ENCODE results near the gene ETFRF1.

The ETFRF1 gene

DNA sequence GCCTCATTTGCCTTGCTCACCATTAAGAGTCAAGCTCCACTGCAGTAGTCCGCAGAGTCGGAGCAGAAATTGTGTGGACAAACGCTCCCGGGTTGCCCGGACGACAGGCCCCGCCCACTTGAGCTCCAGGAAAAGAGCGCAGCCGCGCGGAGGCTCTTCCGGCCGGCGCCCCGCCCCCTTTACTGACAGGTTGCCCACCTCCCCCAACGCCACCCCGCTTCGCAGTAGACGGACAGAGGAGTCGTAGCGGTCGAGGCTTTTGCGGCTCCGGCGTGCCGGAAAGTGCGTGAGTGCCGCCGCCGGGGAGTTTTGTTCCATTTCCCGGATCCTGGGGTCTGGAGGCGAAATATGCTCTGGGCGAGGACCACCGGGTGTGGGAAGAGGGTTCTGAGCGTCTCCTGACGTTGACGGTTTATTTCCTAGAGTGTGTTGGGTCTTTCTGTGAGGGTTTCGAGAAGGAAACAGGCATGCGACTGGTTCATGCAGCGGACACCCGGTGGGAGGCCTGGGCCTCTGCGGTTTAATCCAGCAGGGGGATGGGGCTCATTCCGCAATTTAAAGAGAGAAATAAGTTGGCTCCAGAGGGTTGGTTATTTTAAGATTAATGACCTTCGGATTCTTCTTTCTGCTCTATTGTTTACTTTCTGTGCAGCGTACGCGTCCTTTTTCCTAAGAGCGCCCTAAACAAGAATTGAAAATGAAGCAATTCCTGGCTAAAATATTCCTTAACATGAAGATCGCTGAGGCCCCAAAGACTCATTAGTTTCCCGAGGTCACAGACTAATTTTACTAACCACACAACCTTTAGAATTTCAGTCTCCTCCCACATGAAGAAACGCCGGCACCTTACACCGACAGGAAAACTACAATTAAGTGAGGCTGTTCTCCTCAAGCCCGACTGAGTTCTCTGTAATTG is at the start of gene ETFRF1, which contains the start of gene DNAI7:
Gene ETFRF1 (plus strand): TSS at position 182 of the 916 bp plus-strand sequence. CDS start 8,720 bp downstream, outside the sequence.
Gene DNAI7 (minus strand): TSS at position 105 of the 916 bp plus-strand sequence. CDS start 82 bp downstream, at position 23.
- peak; percentile 93 for DNase-seq

- no peak for DNase-seq
Observed at GRCh38 chr12:25146686-25147085, 48.4 kb upstream of the ETFRF1 start.

GRCh38 chr12:25151476-25151875 is 43.6 kb upstream of the ETFRF1 start:
- no peak for DNase-seq

DNA sequence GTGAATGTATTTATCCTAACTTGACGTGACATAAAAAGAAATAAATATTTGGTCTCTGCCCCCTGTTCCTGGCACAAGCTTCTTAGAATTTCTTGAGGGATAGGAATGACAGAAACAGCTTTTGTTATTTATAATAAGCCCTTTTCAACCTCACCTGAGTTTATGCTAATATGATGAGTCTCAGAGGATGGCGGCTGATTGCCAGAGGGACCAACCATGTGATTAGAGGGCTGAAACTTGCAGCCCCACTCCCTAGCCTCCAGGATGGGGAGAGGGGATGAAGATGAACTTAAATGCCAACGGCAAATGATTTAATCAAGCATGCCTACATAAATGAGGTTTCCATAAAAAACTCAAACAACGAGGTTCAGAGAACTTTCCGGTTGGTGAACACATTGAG is 43.0 kb upstream of the ETFRF1 start:
- no peak for DNase-seq

DNA sequence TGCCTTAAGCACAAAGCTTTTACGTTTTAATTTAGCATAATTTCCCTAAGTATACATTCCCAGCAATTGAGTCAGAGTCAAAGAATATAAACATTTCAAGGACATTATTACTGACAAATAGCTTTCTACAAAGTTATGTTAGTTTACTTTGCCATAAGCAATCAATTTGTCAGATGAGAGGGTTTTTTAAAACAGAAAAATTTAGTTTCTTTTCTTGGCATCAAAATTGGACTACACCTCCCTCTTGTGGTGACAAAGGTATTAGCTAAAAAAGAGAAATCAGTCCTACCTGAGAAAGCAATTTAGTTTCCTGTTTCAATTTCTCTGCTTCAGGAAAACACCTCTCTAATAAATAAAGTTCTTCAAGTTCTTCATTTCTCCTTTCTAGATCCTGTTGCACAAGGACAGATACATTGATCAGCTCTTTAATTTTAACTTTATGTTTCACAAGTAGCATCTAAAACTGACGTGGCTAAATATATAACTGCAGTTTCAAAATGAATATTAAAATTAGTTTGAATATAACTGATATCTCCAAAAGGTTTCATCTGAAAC is 39.9 kb upstream of the ETFRF1 start:
- peak; percentile 33 for DNase-seq

DNA sequence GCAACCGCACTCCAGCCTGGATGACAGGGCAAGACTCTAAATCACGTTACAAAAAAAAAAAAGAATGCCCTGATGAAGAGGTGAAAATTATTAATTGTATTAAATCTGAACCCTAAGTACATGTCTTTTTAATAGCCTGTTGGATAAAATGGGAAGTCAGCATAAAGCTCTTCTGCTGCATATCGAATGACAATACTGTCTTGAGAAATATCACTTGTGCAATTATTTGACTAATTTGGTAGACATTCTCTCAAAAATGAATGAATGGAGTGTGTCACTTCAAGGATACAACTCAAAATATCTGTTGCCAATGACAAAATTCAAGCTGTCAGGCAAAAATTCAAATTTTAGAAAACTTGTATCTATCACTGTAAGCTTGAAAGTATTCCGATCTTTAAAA is 39.0 kb upstream of the ETFRF1 start:
- no peak for DNase-seq

- no peak for DNase-seq
Observed at GRCh38 chr12:25162866-25163265, 32.2 kb upstream of the ETFRF1 start.

- no peak for DNase-seq
Observed at GRCh38 chr12:25182765-25183164, 12.3 kb upstream of the ETFRF1 start.

- no peak for DNase-seq
Observed at GRCh38 chr12:25184132-25184531, 10.9 kb upstream of the ETFRF1 start.

- DNase-seq = no peak
Observed at GRCh38 chr12:25186038-25186787, 8.8 kb upstream of the ETFRF1 start.

- no peak for DNase-seq
Observed at GRCh38 chr12:25186788-25187402, 8.1 kb upstream of the ETFRF1 start.

DNA sequence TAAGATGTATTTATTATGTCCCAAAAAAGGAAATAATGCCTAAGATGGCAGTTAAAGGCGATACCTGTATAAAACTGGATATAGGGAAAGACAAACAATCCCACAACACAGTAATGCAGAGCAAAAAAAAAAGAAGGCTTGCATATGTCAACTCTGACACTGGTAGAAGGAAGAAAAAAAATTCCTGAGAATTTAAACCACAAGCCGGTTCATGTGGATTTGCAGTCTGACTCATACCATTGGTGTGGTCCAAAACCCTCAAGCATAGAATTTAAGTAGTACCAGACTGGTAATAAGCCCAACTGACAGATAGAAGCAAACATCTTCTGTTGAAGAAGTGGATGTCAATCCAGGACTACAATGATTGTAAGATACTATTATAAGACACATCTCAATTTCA is 7.3 kb upstream of the ETFRF1 start:
- DNase-seq = no peak

- DNase-seq = no peak
Observed at GRCh38 chr12:25189656-25190055, 5.4 kb upstream of the ETFRF1 start.

DNA sequence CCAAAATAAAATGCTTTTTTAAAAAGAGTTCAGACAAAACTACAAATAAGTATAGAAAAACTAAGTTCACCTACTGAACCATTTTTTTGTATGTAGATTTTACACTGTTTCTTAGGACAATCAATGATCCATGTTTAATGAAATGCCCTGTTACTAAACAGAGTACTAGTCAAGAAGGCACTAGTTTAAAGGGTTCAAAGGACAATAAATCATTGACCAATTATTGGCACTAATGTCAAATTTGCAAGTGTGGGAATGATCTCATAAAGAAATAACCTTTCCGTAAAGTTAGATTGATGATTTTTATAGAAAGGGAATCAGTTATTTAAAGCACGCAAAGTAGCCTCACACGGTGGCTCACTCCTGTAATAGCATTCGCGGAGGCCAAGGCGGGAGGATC is 4.2 kb upstream of the ETFRF1 start:
- DNase-seq = no peak

DNA sequence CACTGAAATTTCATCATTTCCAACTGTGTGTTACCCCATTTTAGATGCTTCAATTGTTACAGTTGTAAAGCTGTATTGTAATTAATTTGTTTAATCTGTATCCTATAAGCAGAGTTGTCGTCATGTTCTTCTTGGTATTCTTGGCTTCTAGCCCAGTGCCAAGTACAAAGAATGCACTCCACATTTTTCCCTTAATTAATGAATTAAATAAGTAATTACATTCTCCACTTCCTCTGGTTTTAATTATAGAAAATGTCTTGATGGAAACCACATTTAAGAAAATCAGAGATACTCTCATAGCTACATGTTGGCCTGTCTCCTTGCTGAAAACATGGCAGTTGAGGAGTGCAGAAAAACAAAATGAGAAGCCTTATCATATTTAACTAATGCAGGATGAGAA is 823 bp upstream of the ETFRF1 start:
- DNase-seq = no peak

GRCh38 chr12:25194722-25195055 is 348 bp upstream of the ETFRF1 start:
- no peak for DNase-seq

DNA sequence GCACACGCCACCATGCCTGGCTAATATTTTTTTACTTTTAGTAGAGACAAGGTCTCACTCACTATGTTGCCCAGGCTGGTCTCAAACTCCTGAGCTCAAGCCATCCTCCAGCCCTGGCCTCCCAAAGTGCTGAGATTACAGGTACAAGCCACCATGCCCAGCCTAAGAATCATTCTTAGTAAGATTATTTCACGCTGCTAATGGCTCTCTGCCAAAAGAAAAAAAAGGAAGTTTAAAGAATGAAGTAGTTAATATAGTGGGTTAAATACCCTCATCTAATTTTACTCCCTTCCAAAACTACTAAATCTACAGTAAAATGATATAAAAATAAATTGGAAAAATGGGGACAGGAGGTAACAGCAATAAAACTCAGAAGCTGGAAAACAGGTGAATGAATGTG is 2.6 kb downstream of the ETFRF1 start:
- no peak for DNase-seq

DNA sequence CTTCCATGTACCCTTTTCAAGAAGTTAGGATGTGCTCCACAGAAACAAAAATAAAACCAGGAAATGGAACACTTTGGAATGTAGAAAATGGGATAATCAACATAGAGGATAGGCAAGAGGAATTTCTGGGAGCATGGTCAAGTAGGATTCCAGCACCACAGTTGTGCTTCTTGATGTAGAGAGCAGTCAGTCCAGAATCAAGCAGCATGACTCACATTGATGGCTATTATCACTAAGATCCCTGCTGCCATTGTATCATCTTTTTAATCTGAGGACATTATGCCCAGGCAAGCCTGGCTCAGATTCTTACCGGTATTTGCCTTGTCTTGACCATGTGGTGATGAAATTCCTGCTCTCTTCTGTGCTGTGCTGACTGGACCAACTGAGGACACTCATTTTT is 5.7 kb downstream of the ETFRF1 start:
- no peak for DNase-seq

GRCh38 chr12:25202137-25202536 is 7.1 kb downstream of the ETFRF1 start:
- DNase-seq = no peak

- DNase-seq = no peak
Observed at GRCh38 chr12:25207411-25207810, 12.4 kb downstream of the ETFRF1 start.

GRCh38 chr12:25207846-25208245 is 12.8 kb downstream of the ETFRF1 start:
- no peak for DNase-seq

DNA sequence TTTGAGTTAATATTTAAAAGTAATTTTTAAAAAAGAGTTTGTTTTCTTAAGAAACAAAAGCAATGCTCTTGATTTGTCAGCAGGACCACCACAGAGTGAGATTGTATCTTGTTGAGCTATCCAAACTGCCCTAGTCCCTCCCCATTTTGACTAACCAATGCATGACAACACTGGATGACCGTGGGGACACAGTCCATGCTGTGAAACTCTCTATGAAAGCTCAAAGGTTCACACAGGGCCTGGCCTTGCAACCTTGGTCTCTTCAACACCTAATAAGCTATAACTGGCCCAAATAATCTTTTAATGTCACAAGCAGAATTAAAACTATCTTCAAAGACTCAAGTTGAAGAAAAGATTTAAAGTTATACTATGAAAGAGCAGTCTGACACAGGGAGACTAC is 13.5 kb downstream of the ETFRF1 start:
- DNase-seq = no peak

- DNase-seq = no peak
Observed at GRCh38 chr12:25213338-25213737, 18.3 kb downstream of the ETFRF1 start.
